GM18951 (cell line): ENCODE results near the gene PIK3C3.

ENCODE experiments used
- POLR2A ChIP-seq: IDR thresholded peaks from 4 replicates; pipeline ENCODE4 v1.6.1; 2011; ENCODE audit warnings: mild to moderate bottlenecking; ENCODE audit not compliant: insufficient read length, insufficient read depth; ENCODE audit errors: extremely low read depth
- in situ Hi-C: fragments of 300-500 bp; cut with MboI; formaldehyde crosslinking; loops from one replicate; pipeline ENCODE4 v1.12.0; 2022; ENCODE audit warnings: low sequenced_read_pairs, mixed read lengths, inconsistent platforms; ENCODE audit not compliant: unreplicated experiment

The PIK3C3 gene

GRCh38 chr18:42087876-42088275 is 132.8 kb downstream of the PIK3C3 start:
- in situ Hi-C loops = no loop called here
- TF ChIP-seq POLR2A = no peak

GRCh38 chr18:42092848-42093247 is 137.8 kb downstream of the PIK3C3 start:
- in situ Hi-C loops = no loop called here

GRCh38 chr18:42094875-42095274 is 139.8 kb downstream of the PIK3C3 start:
- in situ Hi-C loops = no loop called here
- no peak for TF ChIP-seq POLR2A

More at GRCh38 chr18:42092848-42093247, 137.8 kb downstream of the PIK3C3 start:
- TF ChIP-seq POLR2A = no peak

GRCh38 chr18:42095732-42096377 is 140.8 kb downstream of the PIK3C3 start:
- no peak for TF ChIP-seq POLR2A
- in situ Hi-C loops = no loop called here

GRCh38 chr18:42100248-42100647 is 145.2 kb downstream of the PIK3C3 start:
- in situ Hi-C loops = loop anchor here (25.0 kb wide), 1 partner anchor 187 kb away; no protein-coding TSS in a partner anchor
- TF ChIP-seq POLR2A = no peak

GRCh38 chr18:42100911-42101310 is 145.9 kb downstream of the PIK3C3 start:
- in situ Hi-C loops = loop anchor here (25.0 kb wide), 1 partner anchor 186 kb away; no protein-coding TSS in a partner anchor
- TF ChIP-seq POLR2A = no peak

GRCh38 chr18:42105394-42105793 is 150.4 kb downstream of the PIK3C3 start:
- no peak for TF ChIP-seq POLR2A
- in situ Hi-C loops = loop anchor here (25.0 kb wide), 1 partner anchor 182 kb away; no protein-coding TSS in a partner anchor

GRCh38 chr18:42106784-42107183 is 151.8 kb downstream of the PIK3C3 start:
- TF ChIP-seq POLR2A = no peak
- in situ Hi-C loops = loop anchor here (25.0 kb wide), 1 partner anchor 181 kb away; no protein-coding TSS in a partner anchor

GRCh38 chr18:42107287-42107686 is 152.3 kb downstream of the PIK3C3 start:
- TF ChIP-seq POLR2A = no peak
- in situ Hi-C loops = loop anchor here (25.0 kb wide), 1 partner anchor 180 kb away; no protein-coding TSS in a partner anchor

GRCh38 chr18:42107691-42108450 is 152.8 kb downstream of the PIK3C3 start:
- in situ Hi-C loops = loop anchor here (25.0 kb wide), 1 partner anchor 179 kb away; no protein-coding TSS in a partner anchor
- TF ChIP-seq POLR2A = no peak

- in situ Hi-C loops = loop anchor here (25.0 kb wide), 1 partner anchor 175 kb away; no protein-coding TSS in a partner anchor
Observed at GRCh38 chr18:42112147-42112546, 157.1 kb downstream of the PIK3C3 start.

GRCh38 chr18:42112657-42113420 is 157.8 kb downstream of the PIK3C3 start:
- TF ChIP-seq POLR2A = no peak
- in situ Hi-C loops = loop anchor here (25.0 kb wide), 1 partner anchor 174 kb away; no protein-coding TSS in a partner anchor
